GM19455 (cell line): Measurements from ENCODE around the gene DDX21.
"Not testable (repeated sequence)": the region's sequence is repeated elsewhere in the genome, so short reads cannot be mapped to it uniquely, and the experiment has no call there.

Experiments
- ATAC-seq: cut with Tn5 transposase; IDR thresholded peaks from one replicate; pipeline ENCODE4 v1.9.1; 2021; ENCODE audit not compliant: unreplicated experiment

The DDX21 gene

GRCh38 chr10:68987611-68988010 lies 31.6 kb downstream of the DDX21 start:
- no peak for ATAC-seq

- peak; percentile 75 for ATAC-seq
Measured at GRCh38 chr10:68988530-68989316, 32.8 kb downstream of the DDX21 start, which contains the start of gene KIFBP. Gene KIFBP, plus strand, starts transcription at chr10:68988803. Its CDS starts 30 bp downstream, at chr10:68988833.

GRCh38 chr10:68989317-68989990 lies 33.5 kb downstream of the DDX21 start:
- ATAC-seq, result no peak

DNA sequence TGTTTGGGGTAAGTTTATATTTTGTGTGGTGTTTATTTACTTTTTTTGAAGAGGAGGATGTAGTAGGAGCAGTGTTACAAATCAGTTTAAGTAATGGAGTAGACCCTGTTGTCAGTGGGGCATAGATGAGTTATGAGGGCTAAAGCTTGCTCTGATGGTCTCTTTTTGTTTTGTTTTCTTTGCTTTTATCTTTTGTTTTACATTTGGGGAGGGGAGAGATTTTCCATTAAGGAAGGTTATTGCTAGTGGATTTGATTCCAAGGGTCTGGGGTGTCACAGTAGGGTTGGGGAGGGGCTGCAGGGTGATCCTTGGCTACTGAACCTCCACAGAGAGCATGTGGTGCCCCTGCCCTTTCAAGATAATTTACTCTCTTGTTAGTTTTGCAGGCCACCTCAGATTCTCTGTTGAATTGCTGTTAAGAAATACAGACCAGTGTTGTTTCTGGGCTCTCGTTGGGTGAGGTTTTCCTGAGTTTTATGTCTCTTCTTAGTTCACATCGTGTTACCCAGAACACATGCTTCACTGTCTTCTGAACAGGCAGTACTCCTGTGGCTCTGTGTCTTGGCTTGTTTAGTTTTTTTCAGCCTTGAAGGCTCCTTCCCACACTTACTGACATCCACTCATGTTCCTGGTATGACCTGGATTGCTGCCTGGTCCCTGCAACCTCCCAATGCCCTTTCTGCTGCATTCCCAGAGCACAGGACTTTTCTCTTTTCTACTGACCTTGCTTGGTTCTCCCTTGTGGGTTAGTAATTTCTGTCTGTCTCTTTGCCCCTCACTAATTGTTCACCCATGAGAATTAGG lies 36.9 kb downstream of the DDX21 start:
- no peak for ATAC-seq

DNA sequence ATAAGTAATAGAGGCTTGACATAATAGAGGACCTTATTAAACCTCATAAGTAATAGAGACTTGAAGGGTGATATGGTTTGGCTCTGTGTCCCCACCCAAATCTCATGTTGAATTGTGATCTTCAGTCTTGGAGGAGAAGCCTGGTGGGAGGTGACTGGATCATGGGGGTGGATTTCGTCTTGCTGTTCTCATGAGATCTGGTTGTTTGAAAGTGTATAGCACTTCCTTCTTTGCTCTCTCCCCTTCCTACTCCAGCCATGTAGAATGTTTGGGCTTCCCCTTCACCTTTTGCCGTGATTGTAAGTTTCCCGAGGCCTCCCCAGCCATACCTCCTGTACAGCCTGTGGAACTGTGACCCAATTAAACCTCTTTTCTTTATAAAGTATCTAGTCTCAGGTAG lies 41.2 kb downstream of the DDX21 start:
- ATAC-seq, result peak; percentile 26

DNA sequence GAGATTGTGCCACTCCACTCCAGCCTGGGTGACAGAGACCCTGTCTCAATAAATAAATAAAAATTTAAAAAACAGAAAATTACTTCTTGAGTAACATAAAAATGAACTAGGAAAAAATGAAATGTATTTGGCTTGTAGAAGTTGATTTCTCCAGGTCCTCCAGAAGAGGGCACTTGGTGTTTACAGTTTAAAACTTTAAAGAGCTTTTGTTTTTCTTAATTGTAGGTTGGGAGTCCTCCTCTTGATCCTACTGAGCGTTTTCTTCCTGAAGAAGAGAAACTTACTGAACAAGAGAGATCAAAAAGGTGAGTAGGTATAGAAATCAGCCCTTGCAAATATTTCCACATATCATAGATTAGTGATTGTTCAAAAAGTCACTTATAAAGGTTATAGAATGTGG lies 48.9 kb downstream of the DDX21 start:
- ATAC-seq, result no peak

- ATAC-seq, result no peak
Measured at GRCh38 chr10:69005704-69006485, 49.9 kb downstream of the DDX21 start.

DNA sequence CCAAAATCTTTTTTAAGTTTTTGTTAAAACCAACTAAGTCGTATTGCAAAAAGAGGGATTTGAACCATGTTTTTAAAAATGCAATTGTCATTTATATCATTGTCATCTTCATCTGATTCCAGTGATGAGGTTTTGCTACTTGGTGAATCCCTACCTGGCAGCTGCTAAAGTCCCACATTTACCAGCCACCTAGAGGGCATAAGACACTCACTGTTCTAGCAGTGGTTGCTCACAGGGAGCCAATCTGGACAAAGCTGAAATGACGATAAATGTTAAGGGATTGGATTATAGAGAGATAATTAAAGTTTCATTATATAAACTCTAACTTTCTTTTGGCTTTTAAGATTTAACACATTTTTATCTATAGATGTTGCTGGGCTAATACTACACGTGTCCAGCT lies 51.3 kb downstream of the DDX21 start:
- no peak for ATAC-seq

GRCh38 chr10:69009360-69009759 lies 53.4 kb downstream of the DDX21 start:
- ATAC-seq, result no peak

GRCh38 chr10:69010151-69010640 lies 54.2 kb downstream of the DDX21 start:
- ATAC-seq, result no peak

DNA sequence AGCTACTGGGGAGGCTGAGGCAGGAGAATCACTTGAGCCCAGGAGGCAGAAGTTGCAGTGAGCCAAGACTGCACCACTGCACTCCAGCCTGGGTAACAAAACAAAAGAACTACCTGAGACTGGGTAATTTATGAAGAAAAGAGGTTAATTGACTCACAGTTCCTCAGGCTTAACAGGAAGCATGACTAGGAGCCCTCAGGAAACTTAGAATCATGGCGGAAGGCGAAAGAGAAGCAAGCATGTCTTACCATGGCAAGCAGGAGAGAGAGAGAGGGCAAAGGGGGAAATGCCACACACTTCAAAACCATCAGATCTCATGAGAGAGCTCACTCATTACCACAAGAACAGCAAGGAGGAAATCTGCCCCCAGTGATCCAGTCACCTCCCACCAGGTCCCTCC lies 56.8 kb downstream of the DDX21 start:
- ATAC-seq, result not testable (repeated sequence)

GRCh38 chr10:69014171-69014570 lies 58.2 kb downstream of the DDX21 start:
- ATAC-seq, result no peak

DNA sequence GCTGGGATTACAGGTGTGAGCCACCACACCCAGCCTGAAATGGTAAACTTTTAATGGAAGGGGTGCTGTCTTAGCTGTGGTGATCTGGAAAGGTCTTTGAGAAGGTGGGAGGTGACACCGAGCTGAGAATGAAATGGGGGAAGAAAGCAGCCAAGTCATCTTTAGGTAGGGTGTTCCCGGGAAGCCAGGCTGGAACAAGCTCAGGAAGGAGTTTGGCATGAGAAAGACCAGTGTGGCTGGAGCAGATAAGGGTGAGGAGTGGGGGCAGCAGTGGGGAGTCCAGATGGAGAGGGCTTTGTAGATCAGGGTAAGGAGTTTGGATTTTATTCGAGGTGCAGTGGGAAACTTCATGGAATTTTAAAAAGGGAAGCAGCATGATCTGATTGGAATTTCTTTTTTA lies 62.6 kb downstream of the DDX21 start:
- ATAC-seq, result no peak

GRCh38 chr10:69022611-69023010 lies 66.6 kb downstream of the DDX21 start:
- no peak for ATAC-seq

DNA sequence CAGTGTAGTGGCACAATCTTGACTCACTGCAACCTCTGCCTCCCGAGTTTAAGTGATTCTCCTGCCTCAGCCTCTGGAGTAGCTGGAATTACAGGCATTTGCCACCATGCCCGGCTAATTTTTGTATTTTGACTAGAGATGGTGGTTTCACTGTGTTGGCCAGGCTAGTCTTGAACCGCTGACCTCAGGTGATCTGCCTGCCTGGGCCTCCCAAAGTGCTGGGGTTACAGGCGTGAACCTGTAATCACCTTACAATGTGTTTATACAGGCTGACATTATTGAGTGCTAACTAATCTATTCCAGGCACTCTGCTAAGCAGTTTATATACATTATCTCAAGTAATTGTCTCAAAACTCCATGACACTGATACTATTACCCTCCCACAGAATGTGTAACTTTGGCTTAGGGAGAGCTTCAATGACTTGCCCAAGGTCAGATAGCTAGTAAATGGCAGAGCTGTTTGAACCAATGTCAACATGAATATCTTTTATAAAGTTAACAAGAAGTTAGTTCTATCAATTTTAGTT lies 69.5 kb downstream of the DDX21 start:
- ATAC-seq, result no peak

DNA sequence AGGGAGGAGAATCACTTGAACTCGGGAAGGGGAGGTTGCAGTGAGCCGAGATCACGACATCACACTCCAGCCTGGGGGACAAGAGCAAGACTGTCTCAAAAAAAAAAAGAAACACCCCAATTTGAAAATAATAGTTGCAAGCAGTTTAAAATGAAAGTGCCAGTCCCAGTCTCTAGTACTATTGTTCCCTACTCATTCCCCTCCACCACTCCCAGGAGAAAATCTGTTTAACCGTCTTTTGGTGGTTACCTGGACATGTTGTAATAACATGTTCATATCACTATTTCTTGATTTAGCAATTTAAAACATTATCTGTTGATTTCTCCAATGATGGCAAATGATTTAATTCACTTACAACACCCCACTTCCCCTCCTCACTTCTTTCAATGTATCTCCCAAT lies 77.3 kb downstream of the DDX21 start:
- ATAC-seq, result no peak
